HG03097 (cell line): ENCODE measurements around the gene ZNF579.
A peak's percentile ranks its signal among the peaks of the same experiment; 100 is the strongest.

Experiments used
- ATAC-seq: cut with Tn5 transposase; IDR thresholded peaks from one replicate; pipeline ENCODE4 v1.9.1; 2021; ENCODE audit not compliant: unreplicated experiment, low FRiP score

ZNF579 gene

GRCh38 chr19:55611983-55612645 lies 31.5 kb upstream of the ZNF579 start:
- no peak for ATAC-seq

GRCh38 chr19:55611300-55611982 lies 30.8 kb upstream of the ZNF579 start:
- ATAC-seq: no peak

GRCh38 chr19:55609326-55609725 lies 28.7 kb upstream of the ZNF579 start:
- ATAC-seq: no peak

GRCh38 chr19:55606817-55607216 lies 26.2 kb upstream of the ZNF579 start:
- no peak for ATAC-seq

GRCh38 chr19:55606471-55606787 lies 25.8 kb upstream of the ZNF579 start:
- no peak for ATAC-seq

GRCh38 chr19:55605637-55606470 lies 25.2 kb upstream of the ZNF579 start, which contains the start of gene ZNF865:
Gene ZNF865 (plus strand): TSS chr19:55605647. CDS start chr19:55613619, 7,972 bp downstream.
- peak; percentile 38 for ATAC-seq

- peak; percentile 64 for ATAC-seq
These were observed 24.6 kb upstream of the ZNF579 start for GRCh38 chr19:55605207-55605636.

- no peak for ATAC-seq
These were observed 23.1 kb upstream of the ZNF579 start for GRCh38 chr19:55603581-55604292.

- no peak for ATAC-seq
These were observed 22.5 kb upstream of the ZNF579 start for GRCh38 chr19:55603115-55603514.

GRCh38 chr19:55602104-55603001 lies 21.7 kb upstream of the ZNF579 start:
- ATAC-seq: no peak

- ATAC-seq: no peak
These were observed 20.4 kb upstream of the ZNF579 start for GRCh38 chr19:55601084-55601483.

- ATAC-seq: no peak
These were observed 20.0 kb upstream of the ZNF579 start for GRCh38 chr19:55600662-55601028.

GRCh38 chr19:55599842-55600661 lies 19.4 kb upstream of the ZNF579 start, which contains the start of gene ZNF524:
Gene ZNF524 (plus strand): TSS chr19:55600288. CDS start chr19:55602113, 1,825 bp downstream.
- peak; percentile 41 for ATAC-seq

GRCh38 chr19:55599468-55599841 lies 18.8 kb upstream of the ZNF579 start, which contains the start of gene FIZ1:
Gene FIZ1 (minus strand): TSS chr19:55599517. CDS start chr19:55597865, 1,652 bp downstream.
- ATAC-seq: peak; percentile 48

GRCh38 chr19:55598719-55599467 lies 18.2 kb upstream of the ZNF579 start:
- ATAC-seq: peak; percentile 45

GRCh38 chr19:55598034-55598433 lies 17.4 kb upstream of the ZNF579 start:
- ATAC-seq: no peak

- ATAC-seq: no peak
These were observed 16.9 kb upstream of the ZNF579 start for GRCh38 chr19:55597501-55597921.

GRCh38 chr19:55596304-55596703 lies 15.7 kb upstream of the ZNF579 start:
- no peak for ATAC-seq
